GM18858 (cell line): ENCODE results near the gene ITLN1.
A peak's percentile ranks its signal among the peaks of the same experiment; 100 is the strongest.

Experiments
- ATAC-seq: cut with Tn5 transposase; IDR thresholded peaks from one replicate; pipeline ENCODE4 v1.9.1; 2021; ENCODE audit not compliant: unreplicated experiment

ITLN1 gene

GRCh38 chr1:160858507-160858906 is 26.5 kb downstream of the ITLN1 start:
- ATAC-seq, result no peak

GRCh38 chr1:160858097-160858496 is 26.9 kb downstream of the ITLN1 start:
- no peak for ATAC-seq

DNA sequence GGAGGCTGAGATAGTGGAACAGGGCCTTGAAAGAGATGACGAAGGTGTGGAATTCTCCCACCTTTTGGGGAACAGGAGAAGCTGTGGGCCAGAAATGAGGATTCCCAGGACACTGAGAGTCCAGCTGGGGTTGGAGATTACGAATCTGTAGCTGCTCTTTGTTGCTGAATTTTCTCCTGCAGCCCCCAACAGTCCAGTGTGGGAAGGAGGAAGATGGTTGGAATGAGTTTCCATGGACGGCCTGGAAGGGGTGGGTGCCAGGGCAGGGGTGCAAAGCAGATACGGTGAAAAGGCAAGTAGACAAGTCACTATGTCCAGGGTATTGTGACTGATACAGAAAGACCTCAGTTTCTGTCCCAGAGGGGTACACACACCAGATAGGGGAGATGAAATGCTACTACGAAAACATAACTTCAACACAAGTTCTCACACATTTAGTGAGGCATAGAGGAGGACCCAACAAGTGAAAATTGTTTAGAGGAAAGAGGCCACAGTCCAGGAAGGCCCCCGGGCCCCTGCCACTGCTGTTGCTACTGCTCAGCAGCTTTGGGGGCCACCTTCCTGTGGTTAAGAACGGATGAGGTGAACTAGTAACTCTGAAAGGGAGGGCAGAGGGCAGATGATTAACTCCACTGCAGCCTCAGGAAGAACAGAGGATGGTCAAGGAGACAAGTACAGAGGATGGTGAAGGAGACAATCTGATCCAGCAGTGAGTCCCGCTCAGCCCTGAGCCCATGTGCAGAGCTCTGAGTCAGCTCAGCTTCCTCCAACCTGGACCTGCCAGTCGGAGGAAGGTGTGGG is 29.6 kb downstream of the ITLN1 start:
- no peak for ATAC-seq

- ATAC-seq, result no peak
These were observed 31.2 kb downstream of the ITLN1 start for GRCh38 chr1:160853754-160854153.

- no peak for ATAC-seq
These were observed 32.0 kb downstream of the ITLN1 start for GRCh38 chr1:160853014-160853413.

- no peak for ATAC-seq
These were observed 34.0 kb downstream of the ITLN1 start for GRCh38 chr1:160850993-160851392.

- no peak for ATAC-seq
These were observed 34.4 kb downstream of the ITLN1 start for GRCh38 chr1:160850541-160850940.

DNA sequence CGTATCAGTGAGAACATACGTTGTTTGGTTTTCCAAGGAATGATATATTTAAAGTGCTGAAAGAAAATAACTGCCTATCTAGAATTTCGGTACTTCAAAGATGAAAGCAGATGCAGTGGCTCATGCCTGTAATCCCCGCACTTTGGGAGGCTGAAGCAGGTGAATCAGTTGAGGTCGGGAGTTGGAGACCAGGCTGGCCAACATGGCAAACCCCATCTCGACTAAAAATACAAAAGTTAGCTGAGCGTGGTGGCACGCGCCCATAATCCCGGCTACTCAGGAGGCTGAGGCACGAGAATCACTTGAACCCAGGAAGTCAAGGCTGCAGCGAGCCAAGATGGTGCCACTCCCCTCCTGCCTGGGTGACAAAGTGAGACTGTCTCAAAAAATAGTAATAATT is 38.7 kb downstream of the ITLN1 start:
- no peak for ATAC-seq

- no peak for ATAC-seq
These were observed 40.3 kb downstream of the ITLN1 start for GRCh38 chr1:160844447-160845232.

DNA sequence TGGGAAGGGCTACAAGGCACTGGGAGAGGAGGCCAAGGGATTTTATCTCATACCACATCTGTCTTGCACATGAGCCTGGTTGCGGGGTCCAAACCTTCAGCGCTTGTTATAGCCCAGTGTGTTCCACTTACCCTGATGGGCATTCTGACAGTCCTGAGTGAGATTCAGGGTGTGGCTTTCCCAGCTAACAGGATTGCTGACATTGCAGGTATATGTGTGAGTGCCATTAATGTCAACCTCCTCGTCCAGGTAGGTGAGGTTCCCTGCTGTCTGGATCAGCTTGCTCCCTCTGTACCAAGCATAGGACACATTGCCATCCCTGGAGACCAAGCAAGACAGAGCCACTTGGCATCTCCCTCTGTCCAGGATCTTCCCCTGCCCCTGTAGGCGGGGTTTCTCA is 43.9 kb downstream of the ITLN1 start:
- no peak for ATAC-seq

- no peak for ATAC-seq
These were observed 45.2 kb downstream of the ITLN1 start for GRCh38 chr1:160839746-160840145.

DNA sequence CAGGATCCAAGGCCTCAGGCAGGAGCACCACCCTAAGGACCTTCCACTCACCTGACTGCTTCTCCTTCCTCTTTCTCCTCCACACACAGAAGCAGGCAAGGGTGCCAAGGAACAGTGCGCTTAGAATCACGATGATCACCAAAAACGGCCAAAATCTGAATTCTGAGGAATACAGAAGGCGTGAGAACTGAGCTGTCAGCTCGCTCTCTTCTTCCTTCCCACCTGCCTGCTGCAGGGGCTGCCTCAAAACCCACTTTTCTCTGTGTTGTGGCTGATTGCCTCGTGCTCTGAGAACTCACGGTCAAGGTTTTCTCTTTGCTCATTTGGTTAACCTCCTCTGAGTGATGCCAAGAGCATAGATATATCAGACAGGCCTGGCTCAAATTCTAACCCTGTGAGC is 46.1 kb downstream of the ITLN1 start:
- ATAC-seq, result no peak

DNA sequence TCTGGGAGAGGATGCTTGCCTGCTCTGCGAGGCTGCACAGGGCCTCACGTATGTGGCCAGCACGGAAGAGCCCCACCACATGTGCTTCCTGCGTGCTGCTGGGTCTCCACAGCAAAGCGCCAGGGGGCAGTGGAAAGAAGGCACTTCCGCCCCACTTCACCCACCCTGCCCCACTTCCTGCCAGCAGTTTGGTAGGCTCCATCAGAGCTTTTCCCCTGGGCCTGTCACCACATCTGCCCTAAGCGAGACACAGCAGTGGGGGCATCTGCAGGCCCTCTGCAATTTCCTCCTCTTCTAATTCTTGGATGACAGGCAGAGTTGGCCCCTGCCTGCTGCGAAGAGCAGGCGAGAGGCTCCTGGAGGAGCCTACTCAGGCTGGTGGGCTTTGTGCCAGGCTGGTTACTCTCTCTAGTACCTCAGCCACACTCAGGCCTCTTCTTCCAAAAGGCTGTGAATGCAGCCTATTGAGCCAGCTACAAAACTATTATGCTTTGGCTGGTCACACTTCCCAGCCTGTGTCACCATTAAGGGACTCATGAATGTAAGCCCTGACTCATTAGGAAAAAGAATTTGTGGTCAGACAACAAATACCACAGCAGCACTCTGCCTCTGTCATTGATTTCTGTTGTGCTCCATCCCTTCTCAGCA is 47.3 kb downstream of the ITLN1 start:
- peak; percentile 68 for ATAC-seq

- ATAC-seq, result no peak
These were observed 47.9 kb downstream of the ITLN1 start for GRCh38 chr1:160836981-160837557.

- no peak for ATAC-seq
These were observed 48.4 kb downstream of the ITLN1 start for GRCh38 chr1:160836561-160836960.

- ATAC-seq, result no peak
These were observed 49.2 kb downstream of the ITLN1 start for GRCh38 chr1:160835751-160836150.

DNA sequence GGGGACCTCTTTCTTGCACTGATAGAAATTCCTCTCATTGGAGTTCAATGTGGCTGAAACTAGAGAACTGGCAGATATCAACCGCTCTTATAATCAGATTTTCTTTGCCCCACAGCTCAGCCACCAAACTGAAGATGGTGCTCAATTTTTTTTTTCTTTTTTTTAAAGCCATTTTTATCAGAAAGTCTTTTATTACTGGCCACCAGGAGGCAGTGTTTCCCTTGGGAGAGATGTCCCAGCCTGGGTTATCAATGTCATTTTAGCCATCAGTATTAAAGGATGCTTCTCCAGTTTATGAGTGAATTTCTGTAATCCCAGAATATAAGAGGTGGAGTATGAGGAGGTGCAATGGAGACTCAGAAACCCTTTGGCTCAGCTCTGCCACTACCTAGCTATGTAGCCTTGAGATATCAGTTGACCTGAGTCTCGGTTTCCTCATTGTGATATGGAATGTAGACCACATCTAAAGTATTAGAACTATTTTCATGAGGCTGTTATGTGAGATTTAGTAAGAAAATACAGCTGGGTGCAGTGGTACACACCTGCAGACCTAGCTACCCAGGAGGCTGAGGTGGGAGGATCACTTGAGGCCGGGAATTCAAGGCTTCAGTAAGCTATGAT is 49.9 kb downstream of the ITLN1 start:
- no peak for ATAC-seq

- no peak for ATAC-seq
These were observed 54.4 kb downstream of the ITLN1 start for GRCh38 chr1:160830321-160831153.

DNA sequence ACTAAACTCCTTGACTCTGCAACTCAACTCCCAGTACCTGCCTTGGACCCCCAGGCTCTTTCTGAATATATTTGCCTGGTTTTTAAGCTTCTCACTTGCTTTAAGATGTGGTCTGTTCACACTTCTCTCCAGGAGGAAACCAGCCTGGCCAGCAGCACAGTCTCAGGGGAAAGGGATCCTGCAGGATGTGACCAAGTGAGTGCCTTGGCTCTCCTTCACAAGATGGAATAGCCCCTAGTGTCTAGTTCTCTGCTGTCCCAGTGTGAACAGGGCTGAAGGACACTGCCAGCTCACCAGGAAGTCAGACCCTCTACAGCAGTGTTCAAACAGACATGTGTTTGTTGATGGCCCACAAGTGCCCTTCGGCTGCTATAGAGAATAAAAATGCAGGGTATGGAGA is 55.2 kb downstream of the ITLN1 start:
- ATAC-seq, result no peak

- ATAC-seq, result no peak
These were observed 57.6 kb downstream of the ITLN1 start for GRCh38 chr1:160827418-160827817.
